HCEC 1CT (cell line): Measurements from ENCODE around the gene TMEM51.
A peak's percentile ranks its signal among the peaks of the same experiment; 100 is the strongest.

ENCODE experiments used
- DNase-seq: peaks from one replicate; pipeline ENCODE4 v3.0.0-alpha.2; 2017

Gene TMEM51, protein sequence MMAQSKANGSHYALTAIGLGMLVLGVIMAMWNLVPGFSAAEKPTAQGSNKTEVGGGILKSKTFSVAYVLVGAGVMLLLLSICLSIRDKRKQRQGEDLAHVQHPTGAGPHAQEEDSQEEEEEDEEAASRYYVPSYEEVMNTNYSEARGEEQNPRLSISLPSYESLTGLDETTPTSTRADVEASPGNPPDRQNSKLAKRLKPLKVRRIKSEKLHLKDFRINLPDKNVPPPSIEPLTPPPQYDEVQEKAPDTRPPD

DNA sequence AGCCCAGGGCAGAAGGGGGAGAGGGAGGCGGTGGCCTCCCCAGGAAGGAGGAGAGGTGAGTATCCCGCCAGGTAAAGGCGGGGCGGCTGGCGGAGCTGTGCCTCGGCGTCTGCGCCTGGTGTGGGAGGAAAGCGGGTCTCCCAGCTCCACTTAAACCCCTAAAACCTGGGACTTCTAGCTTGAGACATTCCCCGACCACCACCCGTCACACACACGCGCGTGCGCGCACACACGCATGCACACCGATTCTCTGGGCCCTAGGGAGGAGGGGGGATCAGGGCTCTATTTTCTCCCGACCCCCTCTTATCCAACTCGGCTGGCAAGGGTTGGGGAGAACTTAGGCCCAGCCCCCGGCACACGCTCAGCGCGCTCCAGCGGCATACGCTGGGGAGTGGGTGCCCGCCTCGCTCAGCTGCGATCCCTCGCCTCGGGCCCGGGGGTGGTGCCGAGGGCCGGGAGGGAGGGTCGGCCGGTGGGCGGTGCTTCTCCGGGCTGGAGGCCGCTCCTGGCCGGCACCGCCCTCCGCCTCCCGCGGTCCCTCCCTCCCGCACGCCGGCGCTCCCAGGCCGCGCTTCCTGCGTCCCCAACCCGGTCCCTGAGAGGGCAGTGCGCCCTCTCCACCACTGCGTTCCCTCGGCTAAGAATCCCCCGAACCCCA, at the start of gene TMEM51:
Gene TMEM51, plus strand, starts transcription at position 564 of the 658 bp plus-strand sequence. CDS start 61,341 bp downstream, outside the sequence.
- peak; percentile 61 for DNase-seq

DNA sequence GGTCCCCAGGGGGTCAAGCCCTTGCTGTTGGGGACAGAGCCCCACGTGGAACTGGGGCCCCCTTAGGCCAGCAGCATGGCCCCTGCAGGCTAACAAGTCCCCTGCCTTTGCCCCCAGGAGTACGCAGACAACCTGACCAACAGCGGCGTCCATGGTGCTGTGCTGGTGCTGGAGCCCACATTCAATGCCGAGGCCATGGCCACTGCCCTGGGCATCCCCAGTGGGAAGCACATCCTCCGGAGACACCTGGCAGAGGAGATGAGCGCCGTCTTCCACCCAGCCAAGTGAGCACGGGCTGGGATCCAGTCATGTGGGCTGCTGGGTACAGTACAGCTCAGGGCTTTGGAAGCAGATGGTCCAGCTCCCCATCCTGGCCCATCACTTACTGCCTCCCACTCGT, 49.6 kb upstream of the TMEM51 start:
- DNase-seq = no peak

DNA sequence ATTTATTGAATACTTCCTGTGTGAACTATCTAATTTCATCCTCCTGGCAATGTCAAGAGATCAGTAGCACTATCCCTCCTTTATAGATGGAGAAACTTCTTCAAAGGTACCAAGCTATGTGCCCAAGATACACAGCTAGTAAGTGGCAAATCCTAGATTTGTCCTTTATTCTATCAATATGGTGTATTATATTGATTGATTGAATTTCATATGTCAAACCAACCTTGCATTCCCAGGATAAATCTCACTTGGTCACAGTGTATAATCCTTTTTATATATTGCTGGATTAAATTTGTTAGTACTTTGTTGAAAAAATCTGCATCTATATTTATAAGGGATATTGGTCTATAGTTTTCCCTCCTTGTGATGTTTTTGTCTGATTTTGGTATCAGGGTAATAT, 48.8 kb upstream of the TMEM51 start:
- DNase-seq = no peak

DNA sequence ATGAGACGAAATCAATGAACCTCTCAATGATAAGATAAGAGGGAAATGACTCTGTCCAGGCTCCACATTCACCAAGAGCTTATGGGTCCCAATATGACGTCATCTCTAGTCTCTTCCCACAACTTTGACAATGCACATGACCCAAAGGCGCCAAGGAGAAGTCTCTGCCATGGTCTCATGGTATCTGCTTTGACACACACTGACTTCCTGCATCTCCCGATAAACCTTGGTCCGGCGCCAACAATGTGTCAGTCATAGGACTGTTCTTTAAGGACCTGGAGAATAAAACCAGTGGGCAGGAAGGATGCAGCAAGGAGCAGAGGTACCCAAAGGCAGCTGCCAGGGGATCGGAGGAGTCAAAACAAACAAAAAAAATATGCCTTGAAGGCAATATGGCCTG, 46.9 kb upstream of the TMEM51 start:
- DNase-seq = no peak

DNA sequence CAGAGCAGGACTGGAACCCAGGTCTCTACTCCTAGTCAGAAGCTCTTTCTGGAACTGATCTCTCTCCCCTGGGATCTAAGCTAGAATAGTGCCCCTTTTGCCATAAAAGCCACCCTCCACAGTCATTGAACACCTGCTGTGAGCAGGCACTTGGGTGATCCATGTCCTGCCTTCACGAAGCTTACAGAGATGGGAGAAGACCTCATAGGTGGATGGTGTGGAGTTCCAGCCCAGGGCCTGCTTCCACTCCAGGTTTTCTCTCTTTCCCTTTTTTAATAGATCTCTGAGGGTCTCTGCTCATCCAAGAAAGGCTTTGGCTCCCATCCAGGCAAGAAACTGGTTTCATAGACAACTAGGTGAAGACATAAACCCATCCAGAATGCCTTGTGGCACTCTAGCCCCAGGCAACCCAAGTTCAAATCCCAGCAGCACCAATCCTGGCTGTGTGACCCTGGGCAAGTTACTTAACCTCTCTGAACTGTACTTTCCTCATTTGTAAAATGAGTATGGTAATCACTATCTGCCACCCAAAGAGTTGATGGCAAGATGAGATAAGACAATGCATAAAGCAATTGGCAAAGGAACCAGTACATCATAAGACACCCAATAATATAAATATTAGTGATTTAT, 46.4 kb upstream of the TMEM51 start:
- no peak for DNase-seq

DNA sequence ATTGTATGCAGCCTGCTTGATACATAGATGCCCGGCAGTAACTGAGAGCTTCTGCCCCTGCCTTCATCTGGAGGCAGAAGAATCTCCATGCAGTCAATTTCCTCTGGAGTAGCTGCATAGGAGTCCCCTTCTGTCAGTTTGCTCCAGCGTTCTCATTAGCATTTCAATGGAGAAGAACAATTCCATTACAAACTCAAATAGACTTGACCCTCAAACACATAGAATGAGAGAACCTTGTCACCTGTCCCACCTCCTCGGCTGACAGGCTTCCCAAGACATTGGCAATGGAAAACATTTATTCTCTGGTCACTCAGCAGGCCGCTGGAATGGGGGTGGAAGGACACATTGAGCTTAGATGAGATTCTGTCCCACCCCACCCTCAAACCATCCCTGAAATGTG, 45.6 kb upstream of the TMEM51 start:
- no peak for DNase-seq

DNA sequence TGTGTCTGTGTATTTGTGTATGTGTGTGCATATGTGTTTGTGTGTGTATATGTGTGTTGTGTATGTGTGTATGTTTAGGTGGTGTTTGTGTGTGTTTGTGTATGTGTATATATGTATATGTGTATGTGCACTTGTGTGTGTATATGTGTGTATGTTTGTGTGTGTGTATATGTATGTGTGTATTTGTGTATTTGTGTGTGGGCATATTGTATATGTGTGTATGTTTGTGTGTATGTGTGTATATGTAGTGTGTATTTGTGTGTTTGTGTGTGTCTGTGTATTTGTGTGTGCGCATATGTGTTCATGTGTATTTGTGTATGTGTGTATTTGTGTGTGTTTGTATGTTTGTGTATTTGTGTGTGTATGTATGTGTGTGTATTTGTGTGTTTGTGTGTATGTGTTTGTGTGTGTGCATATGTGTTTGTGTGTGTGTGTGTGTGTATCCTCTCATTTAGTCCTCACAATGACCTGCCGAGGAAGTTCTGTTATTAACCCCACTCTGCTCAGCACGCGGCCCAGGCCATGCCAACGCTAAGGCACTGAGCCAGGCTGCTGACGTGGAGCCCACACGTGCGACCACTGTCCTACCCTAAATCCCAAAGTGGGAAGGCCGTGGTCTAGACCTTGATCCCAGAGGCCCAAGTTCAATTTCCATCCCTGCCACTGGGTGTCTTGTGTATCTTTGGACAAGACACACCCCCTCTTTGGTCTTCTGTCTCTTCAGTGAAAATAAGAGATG, 43.2 kb upstream of the TMEM51 start:
- no peak for DNase-seq

DNA sequence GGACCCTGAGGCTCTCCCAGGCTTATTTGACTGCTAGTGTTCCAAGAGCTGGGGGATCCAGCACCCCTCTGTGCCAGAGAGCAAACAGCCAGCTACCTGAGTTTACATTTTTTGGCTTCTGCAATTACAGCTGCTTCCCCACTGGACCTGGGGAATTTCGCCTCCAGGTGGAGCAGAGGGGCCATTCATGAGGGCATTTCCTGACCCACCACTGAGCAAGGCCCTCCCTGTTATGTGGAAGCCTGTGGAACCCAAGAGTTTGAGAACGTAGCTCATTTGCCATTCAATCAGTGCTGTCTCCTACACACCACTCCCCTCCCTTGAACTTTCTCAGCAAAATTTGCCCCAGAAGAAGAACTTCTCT, 42.7 kb upstream of the TMEM51 start:
- DNase-seq = no peak

DNA sequence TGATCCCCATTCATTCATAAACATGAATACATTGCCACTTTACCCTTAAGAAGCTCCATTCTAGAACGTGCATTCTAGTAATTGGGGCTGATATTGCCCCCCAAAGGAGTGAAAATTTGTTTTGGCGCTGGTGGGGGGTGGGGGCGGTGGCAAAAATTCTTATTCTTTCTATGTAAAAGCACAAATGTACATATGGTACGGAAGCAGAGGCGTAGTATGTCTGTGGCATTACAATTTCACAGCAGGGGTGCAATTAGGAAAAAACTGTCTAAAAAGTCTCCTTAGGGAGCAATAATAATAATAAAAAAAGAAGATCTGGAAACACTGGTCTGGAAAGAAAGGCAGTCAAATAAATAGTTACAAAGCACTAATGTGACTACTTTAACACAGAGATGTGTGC, 40.4 kb upstream of the TMEM51 start:
- no peak for DNase-seq

DNA sequence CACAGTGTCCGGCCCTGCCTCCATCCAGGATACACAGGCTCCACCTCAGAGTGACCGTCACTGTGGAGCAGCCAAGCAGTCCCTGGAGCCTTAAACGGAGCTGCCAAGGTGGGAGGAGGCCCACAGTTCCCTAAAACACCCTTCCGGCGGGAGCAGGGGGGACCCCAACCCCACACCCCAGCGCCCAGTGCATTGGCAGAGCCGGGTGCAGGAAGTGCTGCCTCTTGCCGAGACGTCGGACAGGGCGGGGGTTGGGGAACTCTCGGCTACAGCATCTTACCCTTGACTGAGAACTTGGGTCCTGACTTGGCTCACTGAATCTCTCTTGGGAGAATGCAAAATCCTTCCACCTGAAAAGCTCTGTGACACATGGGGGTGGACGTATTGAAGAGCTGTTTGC, 38.7 kb upstream of the TMEM51 start:
- DNase-seq = no peak

DNA sequence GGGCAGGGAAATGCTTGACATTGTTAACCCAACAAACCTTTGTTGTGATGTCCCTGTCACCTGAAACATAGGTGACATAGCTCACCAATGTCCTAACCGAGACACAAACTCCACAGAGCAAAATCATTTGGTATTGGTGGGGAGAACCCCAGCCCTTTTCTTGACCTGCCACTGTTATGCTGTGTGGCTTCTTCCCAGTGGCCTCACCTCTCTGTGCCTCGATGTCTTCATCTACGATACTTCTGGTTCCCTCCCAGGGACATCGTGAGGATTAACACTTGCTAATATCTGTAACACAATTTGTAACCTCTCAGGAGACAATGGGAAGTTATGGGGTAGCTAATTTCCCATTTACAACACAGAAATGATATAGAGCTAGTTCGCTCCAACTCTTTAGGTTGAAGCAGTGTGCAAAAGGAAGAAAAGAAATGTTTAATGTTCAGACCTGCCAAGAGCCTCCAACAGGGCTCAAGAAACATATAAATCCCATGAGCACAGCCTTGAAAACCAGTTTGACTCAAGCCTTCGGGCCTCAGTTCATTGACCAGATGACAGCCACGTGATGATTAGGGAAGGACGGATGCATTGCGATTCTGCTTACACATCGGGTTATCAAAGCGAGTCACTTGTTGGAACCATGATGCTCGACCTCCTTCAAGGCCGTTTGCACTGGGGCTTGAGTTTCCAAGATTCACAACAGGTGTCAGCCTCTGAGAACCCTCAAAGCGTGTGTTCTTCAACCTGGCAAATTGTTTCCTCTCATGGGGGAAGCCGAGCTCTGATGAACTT, 37.8 kb upstream of the TMEM51 start:
- no peak for DNase-seq

DNA sequence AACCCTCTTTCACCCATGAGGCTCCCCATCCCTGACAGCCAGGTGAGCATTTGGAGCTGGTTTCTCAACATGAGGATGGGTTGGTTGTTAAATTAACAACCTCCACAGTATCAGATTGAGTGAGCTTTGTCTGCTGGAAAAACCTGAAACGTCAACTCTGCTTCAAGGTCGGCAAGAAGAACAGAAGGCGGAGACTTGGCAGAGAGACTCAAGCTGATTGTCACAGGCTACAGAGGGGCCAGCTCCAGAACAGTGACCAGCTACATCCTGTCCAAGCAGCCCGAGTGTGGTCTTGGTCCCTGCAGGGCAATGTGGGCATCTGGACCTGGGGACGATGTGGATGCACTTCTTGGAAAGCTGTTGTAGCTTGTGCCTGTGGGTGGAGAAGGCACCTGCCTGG, 36.6 kb upstream of the TMEM51 start:
- no peak for DNase-seq

DNA sequence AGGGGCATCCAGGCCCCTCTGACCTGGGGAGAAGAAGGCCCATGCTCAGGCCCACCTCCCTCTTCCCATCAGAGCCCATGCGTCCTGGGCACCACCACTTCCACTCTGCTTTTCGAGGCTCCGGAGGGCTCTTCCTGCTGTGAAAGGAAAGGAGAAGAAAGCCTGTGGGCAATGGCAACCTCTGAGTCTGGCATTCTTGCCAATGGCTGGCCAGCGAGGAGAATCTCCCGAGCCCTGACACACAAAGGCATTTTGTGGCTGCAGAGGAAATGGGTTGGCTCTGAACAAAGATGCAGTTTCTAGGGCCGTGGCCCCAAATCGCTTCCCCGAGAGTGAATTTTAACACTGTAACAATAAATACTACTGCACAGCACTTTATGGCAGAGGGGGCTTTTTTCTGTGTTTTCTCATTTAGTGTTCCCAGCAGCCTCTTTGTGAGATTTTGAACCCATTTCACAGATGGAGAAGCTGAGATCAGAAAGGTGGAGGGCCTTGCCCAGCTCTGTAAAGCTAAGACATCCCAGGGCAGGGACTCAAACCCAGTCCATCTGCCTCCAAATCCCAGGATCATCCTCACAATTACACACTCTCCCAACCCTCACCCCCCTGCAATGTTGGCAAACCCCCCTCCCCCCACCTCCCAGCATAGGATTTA, 35.7 kb upstream of the TMEM51 start:
- no peak for DNase-seq

DNA sequence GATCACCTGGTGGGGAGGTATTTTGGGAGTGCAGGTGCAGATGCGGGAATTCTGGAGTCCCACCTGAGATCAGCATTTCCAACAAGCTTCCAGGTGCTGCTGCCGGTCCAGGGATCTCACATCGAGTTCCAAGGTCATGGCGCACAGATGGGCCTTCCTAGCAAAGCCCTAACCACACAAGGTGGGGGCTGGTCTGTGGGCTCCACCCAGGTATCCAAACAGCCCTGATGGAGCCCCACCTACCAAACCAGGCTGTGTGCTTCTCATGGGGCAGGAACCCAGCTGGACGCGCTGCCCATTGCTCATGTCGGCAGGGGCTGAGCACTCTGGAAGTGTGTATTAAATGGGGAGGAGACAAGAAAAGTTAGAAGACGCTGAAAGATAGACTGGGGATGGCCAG, 35.0 kb upstream of the TMEM51 start:
- no peak for DNase-seq

DNA sequence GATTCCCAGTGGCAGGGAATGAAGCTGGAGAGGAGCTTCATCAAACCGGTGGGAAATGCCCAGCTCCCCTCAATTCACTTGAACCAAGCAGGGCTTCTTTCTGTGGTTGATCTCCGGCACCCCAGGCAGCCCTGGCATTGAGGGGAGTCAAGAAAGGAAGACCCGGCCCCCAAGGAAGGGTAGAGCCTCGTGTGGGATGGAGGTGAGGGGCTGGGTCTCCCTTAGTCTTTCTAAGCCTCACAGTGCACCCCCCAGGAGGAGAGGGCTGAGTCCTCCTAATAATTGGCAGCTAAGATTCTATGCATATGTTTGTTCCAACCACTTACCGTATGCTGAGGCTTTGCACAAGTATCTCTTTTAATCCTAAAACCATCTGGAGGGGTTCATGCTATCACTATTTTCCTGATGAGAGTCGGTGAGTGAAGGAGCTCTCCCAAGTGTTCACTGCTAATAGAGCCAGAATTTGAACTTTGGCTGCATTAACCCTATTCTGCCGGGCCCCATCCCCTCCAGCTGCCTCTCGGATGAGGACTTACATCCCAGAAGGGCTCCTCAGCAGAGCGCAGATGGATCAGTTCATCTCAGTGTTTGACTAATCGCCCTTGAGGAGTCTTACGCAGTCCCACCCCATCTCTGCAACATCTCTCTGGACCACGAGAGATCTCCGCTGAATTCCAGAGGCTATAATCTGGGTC, 33.1 kb upstream of the TMEM51 start:
- no peak for DNase-seq

DNA sequence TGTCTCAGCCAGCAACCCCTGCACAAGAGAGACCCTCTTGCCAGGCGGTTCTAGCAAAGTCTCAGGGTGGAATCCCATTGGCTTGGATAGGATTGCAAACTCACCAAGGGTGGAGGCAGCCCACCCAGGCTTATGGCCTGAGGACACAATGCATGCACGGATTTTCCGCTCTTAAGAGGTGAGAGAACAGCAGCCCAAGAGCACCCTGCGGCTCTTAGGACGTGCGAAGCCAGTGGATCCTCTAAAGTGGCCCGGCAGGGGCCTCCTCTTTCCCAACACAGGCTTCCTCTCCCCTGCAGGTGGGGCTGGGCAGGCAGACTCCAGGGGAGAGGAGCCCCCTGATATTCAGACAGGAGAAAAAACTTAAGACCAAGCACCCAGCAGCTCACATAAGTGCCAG, 31.2 kb upstream of the TMEM51 start:
- DNase-seq = no peak

DNA sequence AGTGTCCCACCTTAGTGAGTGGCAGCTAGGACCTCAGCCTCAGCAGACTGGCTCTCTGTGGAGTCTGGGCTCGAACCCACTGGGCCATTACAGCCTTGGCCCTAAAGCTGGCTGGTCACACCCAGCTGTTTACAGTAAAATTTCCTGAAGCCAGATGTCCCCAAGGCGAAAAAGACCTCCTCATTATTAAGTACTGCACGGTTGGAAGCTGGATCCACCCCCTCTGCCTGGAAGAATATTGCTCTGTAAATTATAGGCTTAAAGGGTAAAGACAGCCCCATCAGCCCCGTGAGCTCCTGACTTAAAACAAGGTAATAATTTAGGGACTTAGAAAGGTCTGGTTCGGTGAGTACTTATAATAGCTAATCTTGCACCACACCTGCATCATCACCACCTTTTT, 30.3 kb upstream of the TMEM51 start:
- no peak for DNase-seq

DNA sequence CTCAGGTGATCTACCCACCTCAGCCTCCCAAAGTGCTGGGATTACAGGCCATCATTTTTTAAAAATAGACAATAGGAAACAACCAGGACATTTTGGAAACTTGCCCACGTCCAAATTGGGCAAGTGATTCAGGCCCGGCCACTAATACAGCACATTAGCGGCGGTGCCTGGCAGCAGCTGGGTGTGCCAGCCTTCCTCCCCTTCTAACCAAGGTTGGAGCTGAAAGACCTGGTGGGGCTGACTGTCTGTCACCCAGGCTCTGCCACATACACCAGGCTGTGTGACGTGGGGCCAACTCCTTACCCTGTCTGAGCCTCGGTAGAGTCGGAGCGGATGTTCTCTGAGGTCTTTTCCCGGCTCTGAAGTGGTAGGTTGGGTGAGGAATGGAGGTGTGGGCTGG, 29.6 kb upstream of the TMEM51 start:
- DNase-seq = no peak

DNA sequence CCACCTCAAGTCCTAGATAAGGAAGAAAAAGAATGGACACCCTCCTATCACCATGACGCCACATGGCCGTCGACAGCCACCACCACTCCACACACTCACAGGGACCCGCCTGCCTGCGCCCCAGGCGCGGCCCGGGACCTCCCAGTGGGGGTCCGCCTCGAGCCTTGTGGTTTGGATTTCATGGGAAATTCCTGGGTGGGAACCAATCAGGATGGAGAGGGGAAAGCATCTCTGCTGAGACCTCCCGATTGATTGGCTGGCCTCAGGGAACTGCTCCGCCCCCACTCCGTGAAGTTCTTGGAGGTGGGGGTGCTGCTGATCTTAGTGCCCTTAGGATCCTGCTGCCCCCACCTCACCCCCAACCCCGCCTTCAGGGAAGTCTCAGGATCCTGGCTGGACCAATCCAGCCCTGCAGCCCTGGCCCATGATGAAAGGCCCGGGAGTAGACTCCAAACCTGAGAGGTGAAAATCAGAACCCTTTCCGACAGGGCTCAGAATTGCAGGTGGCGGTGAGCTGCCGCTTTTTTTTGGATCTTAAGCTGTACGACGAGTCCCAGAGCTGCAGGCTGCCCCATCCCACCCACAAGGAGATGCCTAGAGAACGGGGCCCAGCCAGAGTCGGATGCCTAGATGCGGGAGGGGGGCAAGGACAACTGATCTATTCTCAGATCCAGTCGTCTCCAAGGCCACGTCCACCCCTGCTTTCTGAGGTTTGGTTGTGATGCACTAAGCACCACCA, 29.0 kb upstream of the TMEM51 start:
- no peak for DNase-seq

DNA sequence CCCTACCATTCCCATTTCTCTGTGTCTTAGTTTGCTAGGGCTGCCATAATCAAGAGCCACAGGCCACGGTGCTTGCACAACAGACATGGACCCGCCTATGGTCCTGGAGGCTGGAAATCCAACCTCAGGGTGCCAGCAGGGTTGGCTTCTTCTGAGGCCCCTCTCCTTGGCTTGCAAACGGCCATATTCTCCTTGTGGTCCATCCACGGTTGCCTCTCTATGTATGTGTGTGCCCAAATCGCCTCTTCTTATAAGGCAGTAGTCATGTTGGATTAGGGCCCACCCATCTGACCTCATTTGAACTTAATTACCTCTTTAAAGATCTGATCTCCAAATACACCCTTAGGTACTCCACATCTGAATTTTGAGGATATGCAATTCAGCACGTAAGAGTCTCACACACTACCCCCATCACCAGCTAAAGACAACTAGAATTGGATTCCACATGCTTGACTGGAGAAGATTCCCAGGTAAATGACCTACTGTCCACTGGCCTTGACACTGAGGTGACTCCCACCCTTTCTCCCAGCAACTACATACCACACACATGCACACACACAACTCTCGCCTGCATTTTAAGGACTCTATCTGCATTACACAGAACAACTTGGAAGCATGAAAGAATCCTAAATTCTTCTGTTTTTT, 28.3 kb upstream of the TMEM51 start:
- no peak for DNase-seq

DNA sequence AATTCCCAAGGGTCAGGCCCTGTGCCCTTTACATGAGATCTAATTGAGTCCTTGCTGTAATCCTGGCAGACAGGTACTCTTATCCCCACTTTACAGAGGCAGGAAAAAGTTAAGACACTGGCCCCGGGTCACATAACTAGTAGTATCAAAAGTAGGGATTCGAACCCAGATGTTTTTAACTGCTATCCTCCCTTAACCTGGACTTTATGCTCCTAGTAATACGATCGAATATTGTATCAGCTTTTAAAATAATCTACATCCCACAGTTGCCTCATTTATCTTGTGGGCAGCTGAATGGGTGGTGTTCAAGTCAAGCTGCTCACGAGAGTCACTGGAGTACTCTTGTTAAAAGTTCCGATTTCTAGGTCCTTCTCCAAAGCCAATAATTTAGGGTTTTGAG, 25.5 kb upstream of the TMEM51 start:
- no peak for DNase-seq
